SH-SY5Y (cell line): ENCODE data around the gene CADPS2.

Experiments used
- GATA2 ChIP-seq: IDR thresholded peaks from 2 replicates; pipeline ENCODE4 v1.6.1; 2011; ENCODE audit warnings: mild to moderate bottlenecking, low read depth, low read length
- GATA3 ChIP-seq: IDR thresholded peaks from 2 replicates; pipeline ENCODE4 v1.6.1; 2011; ENCODE audit warnings: low read depth, mild to moderate bottlenecking, low read length, moderate library complexity

The CADPS2 gene

DNA sequence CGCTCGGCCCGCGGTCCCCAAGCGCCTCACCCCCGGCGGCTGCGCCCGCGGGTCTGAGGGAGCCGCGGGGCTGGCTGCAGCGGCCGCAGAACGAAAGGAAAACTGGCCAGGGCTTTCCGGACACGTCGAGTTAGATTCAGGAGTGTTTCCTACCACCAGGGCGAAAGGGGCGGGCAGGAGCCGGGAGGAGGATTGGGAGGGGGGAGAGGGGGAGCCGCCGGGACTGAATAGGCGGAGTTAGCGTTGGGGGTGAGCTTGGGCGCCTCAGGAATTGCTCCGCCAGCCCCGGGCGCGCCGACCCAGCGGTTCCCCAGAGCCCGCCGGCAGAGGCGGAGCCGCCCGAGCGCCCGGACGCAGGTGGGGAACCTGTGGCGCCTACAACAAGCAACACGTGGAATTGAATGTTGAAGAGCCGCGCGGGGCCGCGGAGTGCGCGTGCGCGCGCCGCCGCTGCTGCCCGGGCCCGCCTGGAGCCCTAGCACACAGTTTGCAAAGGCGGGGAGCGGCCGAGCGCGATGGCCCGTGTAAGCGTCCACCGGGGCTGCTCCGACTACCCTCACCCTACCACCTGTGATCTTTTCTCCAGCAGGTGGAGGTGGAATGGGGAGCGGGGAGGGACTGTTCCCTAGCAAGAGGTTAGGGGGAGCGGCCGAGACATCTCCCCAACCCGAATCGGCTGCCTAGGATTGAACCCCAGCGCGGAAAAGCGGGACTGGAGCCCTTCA, at the start of gene CADPS2:
Gene CADPS2 (minus strand): TSS at position 104 of the 725 bp plus-strand sequence. CDS start 123 bp downstream, outside the sequence.
- no peak for TF ChIP-seq GATA2
- TF ChIP-seq GATA3, result no peak

- TF ChIP-seq GATA2, result no peak
- no peak for TF ChIP-seq GATA3
Observed at GRCh38 chr7:122935620-122936019, 49.4 kb upstream of the CADPS2 start.

DNA sequence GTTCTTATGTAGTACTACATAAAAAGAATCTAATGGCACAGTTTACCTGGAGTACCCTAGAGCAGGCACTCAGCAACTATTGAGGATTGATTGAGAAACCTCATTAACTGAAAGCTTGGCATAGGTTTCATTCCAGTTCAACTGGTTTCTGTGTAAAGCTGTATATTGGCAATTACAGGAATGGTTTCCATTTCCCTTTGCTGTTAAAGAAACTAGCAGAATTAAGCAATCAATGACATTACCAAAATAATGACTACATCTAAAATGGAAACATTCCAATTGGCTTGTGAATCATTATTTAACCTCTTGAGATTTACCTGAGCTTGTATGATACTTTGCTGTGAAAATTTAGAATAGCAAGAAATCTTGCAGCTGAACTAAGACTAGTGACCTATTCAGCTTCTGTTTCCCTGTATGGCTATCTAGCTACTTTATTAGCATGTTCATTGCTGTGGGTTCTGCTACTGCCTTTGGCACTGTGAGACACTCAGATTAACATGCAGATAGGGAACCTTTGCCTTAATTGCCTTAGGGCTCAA, 33.5 kb upstream of the CADPS2 start:
- no peak for TF ChIP-seq GATA3
- TF ChIP-seq GATA2, result no peak

GRCh38 chr7:122914812-122915211, 28.6 kb upstream of the CADPS2 start:
- TF ChIP-seq GATA3 (no peak), GATA2 (no peak)

- TF ChIP-seq GATA3 (no peak), GATA2 (no peak)
Observed at GRCh38 chr7:122913608-122914007, 27.3 kb upstream of the CADPS2 start.

- TF ChIP-seq GATA3 (no peak), GATA2 (no peak)
Observed at GRCh38 chr7:122902751-122903495, 16.7 kb upstream of the CADPS2 start.

DNA sequence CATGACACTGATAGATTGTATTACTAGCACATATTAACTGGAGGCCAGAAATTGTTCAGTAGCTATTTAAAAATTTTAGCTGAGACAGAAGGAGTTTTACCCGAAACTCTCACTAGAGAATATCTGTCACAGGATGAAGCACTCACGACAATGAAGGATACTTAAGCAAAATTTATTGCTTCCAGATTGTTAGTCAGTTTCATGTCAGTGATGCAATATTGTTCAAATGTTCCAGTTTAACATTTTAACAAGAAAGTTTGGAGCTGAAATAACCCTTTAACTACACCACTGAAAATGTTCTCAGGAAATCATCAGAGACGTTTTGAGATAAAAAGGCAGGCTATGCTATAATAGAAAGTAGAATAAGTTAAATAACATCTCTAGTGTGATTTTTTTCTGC, 15.0 kb upstream of the CADPS2 start:
- TF ChIP-seq GATA3 (no peak), GATA2 (no peak)

DNA sequence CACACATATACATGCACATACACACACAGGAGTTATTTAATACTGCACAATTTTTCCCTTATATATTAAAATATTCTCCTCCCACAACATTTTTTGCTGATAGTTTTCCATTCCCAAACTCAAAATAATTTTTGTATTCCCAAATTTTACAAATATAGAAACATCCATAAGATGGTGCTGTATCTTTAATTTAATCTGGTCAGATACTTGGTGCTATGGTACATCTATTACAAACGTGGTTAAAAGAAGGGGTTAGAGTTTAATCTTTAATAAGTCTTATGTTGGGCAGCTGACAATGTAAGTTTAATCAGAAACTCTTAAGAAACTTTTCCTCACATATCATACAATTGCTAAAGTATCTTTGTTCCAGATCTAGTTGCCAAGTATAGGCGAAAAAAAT, 10.2 kb upstream of the CADPS2 start:
- no peak for TF ChIP-seq GATA2
- TF ChIP-seq GATA3, result no peak

GRCh38 chr7:122893486-122893885, 7.2 kb upstream of the CADPS2 start:
- TF ChIP-seq GATA3 (no peak), GATA2 (no peak)

DNA sequence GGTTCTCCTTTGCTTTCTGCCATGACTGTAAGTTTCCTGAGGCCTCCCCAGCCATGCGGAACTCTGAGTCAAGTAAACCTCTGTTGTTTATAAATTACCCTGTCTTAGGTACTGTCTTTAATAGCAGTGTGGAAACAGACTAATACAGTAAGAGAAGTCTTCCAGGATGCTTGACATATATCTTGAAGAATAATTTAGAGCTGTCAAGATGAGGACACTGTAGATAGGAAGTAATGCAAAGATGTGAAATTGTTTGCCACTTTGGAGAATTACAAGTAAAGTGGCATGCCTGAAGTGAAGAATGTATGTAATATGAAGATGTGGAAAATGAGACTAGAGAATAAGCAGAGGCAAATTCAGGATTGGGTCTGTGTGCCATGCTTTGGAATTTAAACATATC, 2.9 kb upstream of the CADPS2 start:
- TF ChIP-seq GATA2, result no peak

- no peak for TF ChIP-seq GATA3
- TF ChIP-seq GATA2, result no peak
Observed at GRCh38 chr7:122887848-122888247, 1.6 kb upstream of the CADPS2 start.

DNA sequence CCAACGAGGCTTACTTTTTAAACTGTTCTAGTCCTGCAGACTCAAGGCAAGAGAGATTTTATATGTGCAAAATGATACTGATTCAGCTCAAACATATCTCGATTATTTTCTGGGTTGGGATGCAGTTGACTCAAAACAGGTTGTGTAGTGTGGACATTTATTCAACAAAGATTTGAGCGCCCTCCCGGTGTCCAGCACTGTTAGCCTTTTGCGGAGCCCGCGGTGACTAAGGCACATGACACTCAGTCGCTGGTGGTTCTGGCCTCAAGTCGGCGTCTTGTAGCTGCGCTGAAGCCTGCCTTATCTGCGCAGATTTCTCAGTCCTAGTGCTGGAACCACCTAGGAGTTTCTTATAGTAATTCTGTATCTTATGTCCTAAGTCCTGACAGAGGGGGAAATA, 938 bp upstream of the CADPS2 start:
- TF ChIP-seq GATA2 (no peak), GATA3 (no peak)

GRCh38 chr7:122885583-122886356, 490 bp downstream of the CADPS2 start:
- TF ChIP-seq GATA3 (no peak), GATA2 (no peak)

GRCh38 chr7:122884186-122884585, 2.1 kb downstream of the CADPS2 start:
- TF ChIP-seq GATA3, result no peak
- TF ChIP-seq GATA2, result no peak
